Kidney (tissue), 2 donors: ENCODE data around the gene ELN. TPM values are rescaled to one million over a fixed set of nuclear protein-coding genes. Genes with fewer than 3 reads are reported as not detected.

Source experiments
- polyA plus RNA-seq: library from polyadenylated mRNA; stranded (reverse); fragments of 350-450 nt; fragmentation: Illumina TruSeq; extraction: RNeasy Lipid Tissue Mini Kit (QIAGEN cat#74804); gene quantifications from one replicate; pipeline ENCODE4 v1.2.3, GENCODE V29; 2014; ENCODE audit warnings: low read depth, low replicate concordance; ENCODE audit not compliant: insufficient read depth
- total RNA-seq: library from RNA; stranded (reverse); fragmentation: NEBNext Ultra II Directional; extraction: Animal tissue kit (Norgen Biotek cat#: 25700); gene quantifications from one replicate; pipeline ENCODE4 v1.2.1, GENCODE V29; 2021
- donor health status: DM: yes; HTN: yes; CAD: no.

Gene ELN
- total and polyA plus RNA-seq, 2 donors from 2014 or later, result 14.9 to 44.8 TPM

Other genes with a start within 250 kb of the ELN start
- gene CLDN4, start 197.2 kb upstream of the ELN start, total RNA-seq, result 342 TPM
- 82.6 TPM for gene CLDN4, start 197.2 kb upstream of the ELN start, polyA plus RNA-seq
- gene METTL27, start 185.7 kb upstream of the ELN start, total RNA-seq, result 19.3 TPM
- 12.9 TPM for gene METTL27, start 185.7 kb upstream of the ELN start, polyA plus RNA-seq
- gene TMEM270, start 167.0 kb upstream of the ELN start, total RNA-seq, result 0.50 TPM
- not detected for gene TMEM270, start 167.0 kb upstream of the ELN start, polyA plus RNA-seq
- 23.8 TPM for gene LIMK1, start 55.6 kb downstream of the ELN start, total RNA-seq
- gene LIMK1, start 55.6 kb downstream of the ELN start, polyA plus RNA-seq, result 9.1 TPM
- gene EIF4H, start 146.2 kb downstream of the ELN start, total RNA-seq, result 240 TPM
- gene EIF4H, start 146.2 kb downstream of the ELN start, polyA plus RNA-seq, result 153 TPM
- 17.6 TPM for gene LAT2, start 181.8 kb downstream of the ELN start, total RNA-seq
- 3.7 TPM for gene LAT2, start 181.8 kb downstream of the ELN start, polyA plus RNA-seq
- 21.1 TPM for gene RFC2, start 226.2 kb downstream of the ELN start, total RNA-seq
- gene RFC2, start 226.2 kb downstream of the ELN start, polyA plus RNA-seq, result 16.2 TPM